Stimulated activated CD8-positive, alpha-beta memory T cell treated with anti-CD3 and anti-CD28 coated beads, Interleukin-12 subunit alpha, Interleukin-12 subunit beta, amount 100 ng/mL, for 1 hour (primary cell): ENCODE data around the gene TK2.
"Not testable (repeated sequence)": the region's sequence is repeated elsewhere in the genome, so short reads cannot be mapped to it uniquely, and the experiment has no call there.

Experiments
- DNase-seq: peaks from one replicate; pipeline ENCODE4 v3.0.0-alpha.2; 2020; ENCODE audit warnings: low read depth

TK2 gene

DNA sequence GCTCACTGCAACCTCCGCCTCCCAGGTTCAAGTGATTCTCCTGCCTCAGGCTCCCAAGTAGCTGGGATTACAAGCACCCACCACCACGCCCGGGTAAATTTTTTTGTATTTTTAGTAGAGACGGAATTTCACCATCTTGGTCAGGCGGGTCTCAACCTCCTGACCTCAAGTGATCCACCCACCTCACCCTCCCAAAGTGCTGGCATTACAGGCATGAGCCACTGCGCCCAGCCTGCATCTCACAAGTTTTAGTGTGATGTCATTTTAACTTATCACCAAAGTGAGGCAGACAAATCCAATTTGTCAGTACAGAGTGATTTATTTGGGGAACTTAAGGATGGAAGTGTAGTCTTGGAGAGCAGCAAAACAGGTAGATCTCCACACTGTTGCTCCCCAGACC lies 83.3 kb downstream of the TK2 start:
- DNase-seq, result not testable (repeated sequence)

DNA sequence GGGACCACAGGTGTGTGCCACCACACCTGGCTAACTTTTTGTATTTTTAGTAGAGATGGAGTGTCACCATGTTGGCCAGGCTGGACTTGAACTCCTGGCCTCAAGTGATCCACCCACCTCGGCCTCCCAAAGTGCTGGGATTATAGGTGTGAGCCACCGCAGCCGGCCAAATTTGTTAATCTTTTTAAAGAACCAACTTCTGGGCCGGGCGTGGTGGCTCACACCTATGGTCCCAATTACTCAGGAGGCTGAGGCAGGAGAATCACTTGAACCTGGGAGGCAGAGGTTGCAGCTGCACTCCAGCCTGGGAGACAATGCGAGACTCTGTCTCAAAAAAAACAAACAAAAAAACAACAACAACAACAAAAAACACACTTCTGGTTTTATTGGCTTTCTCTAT lies 84.0 kb downstream of the TK2 start:
- not testable (repeated sequence) for DNase-seq

DNA sequence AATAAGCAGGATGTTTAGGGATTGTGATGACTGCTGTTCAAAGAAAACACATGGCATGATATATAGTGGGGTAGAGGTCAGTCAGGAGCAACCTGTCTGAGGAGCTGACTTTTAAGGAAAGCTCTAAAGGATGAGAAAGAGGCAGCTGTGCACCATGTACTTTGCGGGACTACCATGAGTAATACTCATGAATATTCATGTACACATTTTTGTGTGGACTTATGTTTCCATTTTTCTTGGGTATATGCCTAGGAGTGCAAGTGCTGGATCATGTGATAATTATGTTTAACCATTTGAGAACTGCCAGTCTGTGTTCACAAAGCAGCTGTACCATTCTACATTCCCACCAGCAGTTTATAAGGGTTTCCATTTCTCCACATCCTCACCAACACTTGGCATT lies 87.0 kb downstream of the TK2 start:
- no peak for DNase-seq

DNA sequence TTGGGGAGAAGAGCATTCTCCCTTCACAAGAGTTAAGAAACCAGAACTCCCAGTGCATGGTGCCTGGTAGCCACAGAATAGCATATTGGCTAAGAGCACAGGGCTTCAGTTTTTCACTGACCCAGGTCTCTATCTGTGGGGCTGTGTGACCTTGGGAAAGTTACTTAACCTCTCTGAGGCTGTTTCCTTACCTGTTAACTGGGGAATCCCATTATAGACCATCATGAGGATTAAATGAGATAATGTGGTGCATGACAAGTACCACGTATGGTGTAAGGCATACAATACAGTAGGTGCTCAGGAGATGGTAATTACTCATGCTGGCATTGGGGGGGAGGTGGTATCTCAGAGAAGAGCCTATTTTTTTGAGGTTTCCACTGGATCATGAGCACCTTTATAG lies 89.2 kb downstream of the TK2 start:
- DNase-seq, result no peak

DNA sequence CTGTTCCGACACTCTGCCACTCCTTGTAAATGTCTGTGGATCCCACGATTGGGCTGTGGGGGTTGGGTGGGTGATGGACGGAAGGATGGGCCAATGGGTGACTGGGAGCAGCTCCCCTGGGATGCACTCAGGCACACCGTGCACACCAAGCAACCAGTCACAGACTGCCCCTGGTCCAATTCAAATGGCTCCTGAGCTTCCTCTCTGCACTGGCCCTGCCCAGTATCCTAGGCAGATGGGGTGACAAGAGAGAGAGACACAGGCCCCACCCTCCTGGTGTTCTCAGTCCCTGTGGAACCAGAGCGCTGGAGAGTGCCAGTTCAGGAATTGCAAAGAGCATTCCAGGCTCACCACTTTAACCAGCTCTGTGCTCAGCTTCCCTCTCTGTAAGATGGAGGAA lies 90.0 kb downstream of the TK2 start:
- no peak for DNase-seq

DNA sequence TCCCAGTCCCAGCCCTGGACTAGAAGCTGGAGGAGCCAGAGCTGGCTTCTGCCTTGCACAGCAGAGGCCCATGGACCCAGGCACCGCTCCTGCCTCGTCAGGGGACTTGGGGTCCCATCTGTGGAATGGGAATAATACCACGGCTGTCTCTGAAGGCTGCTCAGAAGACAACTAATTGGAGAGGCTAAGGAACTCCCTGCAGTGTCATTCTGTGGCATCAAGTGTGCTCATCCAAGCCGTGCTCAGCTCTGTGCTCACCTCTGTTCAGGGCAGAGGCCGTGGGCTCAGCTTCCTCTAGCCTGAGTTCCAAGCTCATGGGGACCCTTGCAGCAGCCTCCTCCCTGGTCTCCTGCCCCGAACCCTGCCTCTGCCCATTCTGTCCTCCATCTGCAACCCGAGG lies 91.1 kb downstream of the TK2 start:
- DNase-seq, result no peak

DNA sequence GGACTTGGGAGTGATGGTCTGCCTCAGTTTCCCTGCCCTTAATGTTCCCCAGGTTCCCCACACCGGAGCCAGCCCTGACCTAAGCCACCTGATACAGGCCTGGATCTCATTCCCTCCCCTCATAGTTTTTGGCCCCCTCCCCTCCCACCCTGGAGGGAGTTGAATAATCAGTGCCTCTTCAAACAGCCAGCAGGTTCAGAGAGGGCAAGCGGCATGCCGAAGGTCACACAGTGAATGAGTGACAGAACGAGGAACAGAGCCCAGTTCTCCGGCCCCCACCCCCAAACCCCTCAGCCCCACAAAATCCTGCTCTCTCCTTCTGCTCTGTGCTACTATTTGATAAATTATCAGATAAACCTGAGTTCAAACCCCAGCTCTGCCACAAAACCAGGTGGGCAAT lies 91.6 kb downstream of the TK2 start:
- no peak for DNase-seq
